H1 (cell line): ENCODE data around the gene ATP6V0D1. TPM values are rescaled to one million over a fixed set of nuclear protein-coding genes. Genes with fewer than 3 reads are reported as not detected.
A peak's percentile ranks its signal among the peaks of the same experiment; 100 is the strongest.

Source experiments
- CTCF ChIA-PET: fragments of 300-600 bp; sonication (Branson Sonifier 250); formaldehyde crosslinking; loops from one replicate; lab custom pipeline; 2021; ENCODE audit not compliant: partially characterized antibody; lab: Charles Lee
- POLR2A ChIA-PET: fragments of 300-600 bp; sonication (Branson Sonifier 250); formaldehyde crosslinking; loops from one replicate; lab custom pipeline; 2021; ENCODE audit warnings: inconsistent platforms; ENCODE audit not compliant: partially characterized antibody; lab: Charles Lee
- DNase-seq, 2 experiments: peaks; one replicate each; pipeline versions ENCODE4 v3.0.0 to v3.0.0-alpha.2; 2010 to 2022; ENCODE audit warnings: low spot score in 2 of 2, low read depth in 1 of 2, mixed read lengths in 1 of 2
- FAIRE-seq: peaks from 2 replicates; lab custom pipeline; 2011; peaks lifted over from hg19 to GRCh38; lab: Jason Lieb, UNC
- H2AFZ ChIP-seq: 2 replicates; pipeline ENCODE4 v1.8.1; 2012; ENCODE audit warnings: low read length, inconsistent platforms
- H2AK5ac ChIP-seq: 2 replicates; pipeline ENCODE4 v1.6.1; 2013; ENCODE audit warnings: low read depth, low read length
- H2BK120ac ChIP-seq: replicated peaks from 2 replicates; pipeline ENCODE3; 2013; ENCODE audit warnings: low read depth, low read length, inconsistent platforms
- H2BK12ac ChIP-seq: 2 replicates; pipeline ENCODE4 v1.6.1; 2013; ENCODE audit warnings: low read depth, low read length
- H2BK15ac ChIP-seq: 2 replicates; pipeline ENCODE4 v1.6.1; 2013; ENCODE audit warnings: low read length
- H2BK20ac ChIP-seq: 2 replicates; pipeline ENCODE4 v1.6.1; 2013; ENCODE audit warnings: low read length
- H2BK5ac ChIP-seq: 2 replicates; pipeline ENCODE4 v1.6.1; 2013; ENCODE audit warnings: low read depth, low read length
- H3K14ac ChIP-seq: 2 replicates; pipeline ENCODE4 v1.6.1; 2013; ENCODE audit warnings: inconsistent platforms; ENCODE audit not compliant: insufficient read length
- H3K18ac ChIP-seq: 2 replicates; pipeline ENCODE4 v1.6.1; 2013; ENCODE audit warnings: low read length; ENCODE audit errors: extremely low read depth
- H3K23ac ChIP-seq: 2 replicates; pipeline ENCODE4 v1.6.1; 2013; ENCODE audit warnings: inconsistent platforms; ENCODE audit not compliant: insufficient read length
- H3K23me2 ChIP-seq: 2 replicates; pipeline ENCODE4 v1.6.1; 2013; ENCODE audit warnings: low read depth, low read length
- H3K27ac ChIP-seq: 2 replicates; pipeline ENCODE4 v1.6.1; 2011; ENCODE audit warnings: low read depth, low read length, inconsistent platforms
- H3K27me3 ChIP-seq, 4 experiments: replicated peaks in 1 of 4; 1 replicate in 1 of 4; 2 replicates in 3 of 4; pipeline versions ENCODE4 v1.6.1 to v1.8.1; 2011 to 2013; ENCODE audit warnings: low read length in 3 of 4, mild to moderate bottlenecking in 3 of 4, inconsistent platforms in 2 of 4, mixed read lengths in 2 of 4, moderate library complexity in 1 of 4; ENCODE audit not compliant: control insufficient read depth in 3 of 4, insufficient read depth in 3 of 4; ENCODE audit errors: extremely low read depth in 1 of 4
- H3K36me3 ChIP-seq, 4 experiments: 2 replicates each; pipeline versions ENCODE4 v1.6.1 to v1.8.1; 2011 to 2013; ENCODE audit warnings: mild to moderate bottlenecking in 4 of 4, low read length in 3 of 4, moderate library complexity in 2 of 4, control low read depth in 1 of 4, inconsistent platforms in 1 of 4; ENCODE audit not compliant: insufficient read depth in 4 of 4, control insufficient read depth in 2 of 4
- H3K4ac ChIP-seq: replicated peaks from 2 replicates; pipeline ENCODE3; 2013; ENCODE audit warnings: low read length, low read depth, mixed read lengths, inconsistent platforms; ENCODE audit not compliant: insufficient read length
- H3K4me1 ChIP-seq, 4 experiments: replicated peaks in 1 of 4; 1 replicate in 1 of 4; 2 replicates in 3 of 4; pipeline versions ENCODE4 v1.6.1 to v1.8.1; 2011 to 2013; ENCODE audit warnings: low read length in 3 of 4, inconsistent platforms in 2 of 4, mixed read lengths in 1 of 4; ENCODE audit not compliant: insufficient read depth in 4 of 4, control insufficient read depth in 3 of 4
- H3K4me2 ChIP-seq, 2 experiments: 2 replicates each; pipeline versions ENCODE4 v1.6.1 to v1.8.1; 2011 to 2013; ENCODE audit warnings: low read depth in 2 of 2, low read length in 2 of 2, control low read depth in 1 of 2, inconsistent platforms in 1 of 2, mild to moderate bottlenecking in 1 of 2; ENCODE audit not compliant: insufficient read depth in 1 of 2
- H3K4me3 ChIP-seq, 4 experiments: fragments of 200-600, 300-600 bp in 1 of 4; sonication (generic), shearing (Covaris generic), sonication (Bioruptor Twin) in 1 of 4; 2 replicates each; pipeline versions ENCODE4 v1.5.1 to v1.8.1; 2011 to 2016; ENCODE audit warnings: low read length in 4 of 4, low read depth in 3 of 4, control low read depth in 2 of 4, inconsistent platforms in 2 of 4, mild to moderate bottlenecking in 2 of 4, mixed read lengths in 1 of 4, moderate library complexity in 1 of 4; ENCODE audit not compliant: insufficient read depth in 2 of 4; ENCODE audit errors: extremely low read depth in 1 of 4
- H3K56ac ChIP-seq: replicated peaks from 2 replicates; pipeline ENCODE3; 2013; ENCODE audit warnings: low read depth, mild to moderate bottlenecking, mixed read lengths, low read length, inconsistent platforms; ENCODE audit not compliant: insufficient read length
- H3K79me1 ChIP-seq: 2 replicates; pipeline ENCODE4 v1.6.1; 2013; ENCODE audit warnings: low read depth, low read length, control low read depth
- H3K79me2 ChIP-seq, 2 experiments: 2 replicates each; pipeline versions ENCODE4 v1.6.1 to v1.8.1; 2012 to 2013; ENCODE audit warnings: low read length in 2 of 2, mild to moderate bottlenecking in 2 of 2, inconsistent platforms in 1 of 2; ENCODE audit not compliant: insufficient read depth in 2 of 2, control insufficient read depth in 1 of 2
- H3K9ac ChIP-seq, 4 experiments: replicated peaks in 1 of 4; 1 replicate in 1 of 4; 2 replicates in 3 of 4; pipeline versions ENCODE4 v1.6.1 to v1.8.1; 2011 to 2013; ENCODE audit warnings: low read depth in 3 of 4, low read length in 3 of 4, control low read depth in 2 of 4, mild to moderate bottlenecking in 2 of 4, moderate library complexity in 2 of 4, inconsistent platforms in 1 of 4; ENCODE audit errors: extremely low read depth in 1 of 4
- H3K9me3 ChIP-seq, 2 experiments: 2 replicates each; pipeline versions ENCODE4 v1.6.1 to v1.8.1; 2012 to 2013; ENCODE audit warnings: mild to moderate bottlenecking in 2 of 2, moderate library complexity in 2 of 2, control low read depth in 1 of 2, inconsistent platforms in 1 of 2, low read depth in 1 of 2, low read length in 1 of 2, mixed read lengths in 1 of 2; ENCODE audit not compliant: insufficient read depth in 2 of 2
- H4K20me1 ChIP-seq, 2 experiments: replicated peaks in 1 of 2; 2 replicates each; pipeline versions ENCODE3 to v1.8.1; 2011 to 2013; ENCODE audit warnings: inconsistent platforms in 2 of 2, low read length in 2 of 2, mild to moderate bottlenecking in 1 of 2; ENCODE audit not compliant: insufficient read depth in 2 of 2, control insufficient read depth in 1 of 2
- H4K5ac ChIP-seq: 2 replicates; pipeline ENCODE4 v1.6.1; 2013; ENCODE audit warnings: low read length, low read depth, mixed read lengths, inconsistent platforms; ENCODE audit not compliant: insufficient read length
- H4K8ac ChIP-seq: 2 replicates; pipeline ENCODE4 v1.8.0; 2013; ENCODE audit warnings: mild to moderate bottlenecking, moderate library complexity, low read length, inconsistent platforms; ENCODE audit not compliant: insufficient read depth; ENCODE audit errors: extremely low read depth
- H4K91ac ChIP-seq: replicated peaks from 2 replicates; pipeline ENCODE3; 2013; ENCODE audit warnings: low read length, mixed read lengths, inconsistent platforms; ENCODE audit not compliant: insufficient read length
- BACH1 ChIP-seq: IDR thresholded peaks from 2 replicates; pipeline ENCODE4 v1.6.1; 2012; ENCODE audit warnings: low read length, improper control_type of control experiment
- BCL11A ChIP-seq, 2 experiments: IDR thresholded peaks; one replicate each; pipeline ENCODE4 v1.6.1; 2011; ENCODE audit warnings: low read depth in 2 of 2, low read length in 2 of 2, mild to moderate bottlenecking in 2 of 2
- CEBPB ChIP-seq: IDR thresholded peaks from 2 replicates; pipeline ENCODE4 v1.6.1; 2012; ENCODE audit warnings: low read depth, low read length
- EP300 ChIP-seq, 2 experiments: IDR thresholded peaks; 1 replicate in 1 of 2; 2 replicates in 1 of 2; pipeline ENCODE4 v1.6.1; 2011 to 2012; ENCODE audit warnings: low read depth in 2 of 2, low read length in 2 of 2, mild to moderate bottlenecking in 2 of 2, borderline replicate concordance in 1 of 2, inconsistent platforms in 1 of 2, moderate library complexity in 1 of 2
- HDAC6 ChIP-seq: IDR thresholded peaks from one replicate; pipeline ENCODE4 v1.7.1; 2012; ENCODE audit warnings: low read depth, mild to moderate bottlenecking, inconsistent platforms, low read length, moderate library complexity
- NRF1 ChIP-seq: IDR thresholded peaks from 2 replicates; pipeline ENCODE4 v1.6.1; 2011; ENCODE audit warnings: mild to moderate bottlenecking, low read depth, low read length, improper control_type of control experiment
- POU5F1 ChIP-seq: IDR thresholded peaks from 2 replicates; pipeline ENCODE4 v1.6.1; 2011; ENCODE audit warnings: low read depth, mild to moderate bottlenecking, low read length, moderate library complexity
- RAD21 ChIP-seq, 2 experiments: IDR thresholded peaks in 1 of 2; conservative IDR thresholded peaks in 1 of 2; 2 replicates each; pipeline ENCODE4 v1.6.1; 2011; ENCODE audit warnings: low read depth in 2 of 2, low read length in 2 of 2, improper control_type of control experiment in 1 of 2, inconsistent platforms in 1 of 2, mild to moderate bottlenecking in 1 of 2, moderate library complexity in 1 of 2
- SIRT6 ChIP-seq: IDR thresholded peaks from one replicate; pipeline ENCODE4 v1.7.1; 2012; ENCODE audit warnings: low read length, inconsistent platforms
- SP4 ChIP-seq: IDR thresholded peaks from 2 replicates; pipeline ENCODE4 v1.6.1; 2012; ENCODE audit warnings: low read length, inconsistent platforms
- TAF7 ChIP-seq: optimal IDR thresholded peaks from 2 replicates; pipeline ENCODE3; 2011; ENCODE audit warnings: low read depth, mild to moderate bottlenecking, inconsistent platforms, low read length, moderate library complexity, borderline replicate concordance
- ZNF274 ChIP-seq: IDR thresholded peaks from 2 replicates; pipeline ENCODE4 v1.7.0; 2012; ENCODE audit warnings: low read length, borderline replicate concordance; ENCODE audit errors: extremely low read depth
- WGBS, 2 experiments: shearing (Covaris generic) in 1 of 2; methylation state at CpG; one replicate each; pipeline versions ENCODE4 v1.1.6 to v1.1.7; 2013 to 2015; ENCODE audit warnings: low lambda C conversion rate in 2 of 2, mixed read lengths in 2 of 2, inconsistent platforms in 1 of 2, low coverage in 1 of 2, missing lambda C conversion rate in 1 of 2; ENCODE audit not compliant: insufficient replicate concordance in 2 of 2, insufficient coverage in 1 of 2, insufficient read length in 1 of 2; ENCODE audit errors: extremely low coverage in 1 of 2, missing lambda C conversion rate in 1 of 2; 5-methylcytosine and 5-hydroxymethylcytosine counted together
- polyA plus RNA-seq, 7 experiments: library from polyadenylated mRNA; depleted of rRNA in 3 of 7; stranded (reverse) in 5 of 7; unstranded in 2 of 7; fragments of >200 nt in 5 of 7; fragments of 200-250 nt in 2 of 7; gene quantifications; 1 replicate in 5 of 7; 2 replicates in 1 of 7; 4 replicates in 1 of 7; pipeline versions ENCODE4 v1.2.1 to v1.2.3, GENCODE V29; 2011 to 2013; ENCODE audit warnings: missing spikeins in 2 of 7, mixed read lengths in 2 of 7
- total RNA-seq: library from RNA; stranded (reverse); fragmentation: NEBNext Ultra II Directional; extraction: Animal tissue kit (Norgen Biotek cat#: 25700); gene quantifications from 2 replicates; pipeline ENCODE4 v1.2.1, GENCODE V29; 2021
- TF ChIP-seq, protein P1 (sequence below): IDR thresholded peaks from 2 replicates; pipeline ENCODE4 v1.6.1; 2012; ENCODE audit warnings: inconsistent platforms

Gene ATP6V0D1
- total and polyA plus RNA-seq, 2 of the 8 experiments (the other 6 are each of a cell fraction or from before 2014, with no cell fraction given) = 47.3 to 134 TPM

DNA sequence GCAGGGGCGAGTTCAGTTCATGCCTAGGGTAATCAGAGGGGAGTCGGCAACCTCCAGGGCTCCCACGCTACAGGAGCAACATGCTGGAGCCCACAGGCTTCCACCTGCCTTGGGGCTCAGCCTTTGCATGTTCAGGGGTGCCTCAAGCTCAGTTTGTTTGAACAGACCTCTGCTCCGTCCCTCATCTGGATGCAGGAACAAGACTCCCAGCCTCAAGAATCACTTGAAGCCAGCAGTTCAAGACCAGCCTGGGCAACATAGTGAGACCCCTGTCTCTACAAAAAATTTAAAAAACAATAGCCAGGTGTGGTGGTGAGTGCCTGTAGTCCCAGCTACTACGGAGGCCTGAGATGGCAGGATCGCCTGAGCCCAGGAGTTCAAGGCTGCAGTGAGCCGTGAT is 54.9 kb downstream of the ATP6V0D1 start:
- WGBS, 2 experiments = 86% methylated on average over 7 of the region's 7 CpGs; no CpG with 5 or more reads in 1 of the 2 experiments
- H3K36me3 ChIP-seq = no peaks in the 10 kb centered on the region
- H2BK15ac ChIP-seq = no peak overlapping the region
- no peaks in the 10 kb centered on the region for H3K9me3 ChIP-seq
- H4K5ac ChIP-seq = peak overlapping the region; percentile 1
- 0 out of 2 replicates have a peak overlapping the region, but pooled peaks have one; percentile 98 for H2BK5ac ChIP-seq
- H2AFZ ChIP-seq = no peak overlapping the region
- peak overlapping the region in 1 of 2 experiments; percentile 86; a peak in 1 of 4 replicates for H3K4me2 ChIP-seq
- no peaks in the 10 kb centered on the region for H3K79me2 ChIP-seq
- H3K4me1 ChIP-seq = peaks cover 29 to 48% (median 38%) of the 10 kb centered on the region in 4 experiments
- peak overlapping the region; percentile 59; the same call in 1 of the 2 replicates for H2AK5ac ChIP-seq
- H4K91ac ChIP-seq = peak overlapping the region; percentile 75
- no peak overlapping the region for H3K23ac ChIP-seq
- no peak overlapping the region for H3K27ac ChIP-seq
- peaks cover 6% of the 10 kb centered on the region; the same call in 1 of the 2 replicates for H3K79me1 ChIP-seq
- H3K14ac ChIP-seq = no peak overlapping the region
- H3K18ac ChIP-seq = peak overlapping the region; percentile 93
- H4K8ac ChIP-seq = no peak overlapping the region; the same call in 1 of the 2 replicates
- FAIRE-seq (no peak), DNase-seq (no peak)
- H3K4ac ChIP-seq = peak overlapping the region; percentile 25
- ChIA-PET POLR2A (interaction anchor here (1.1 to 1.2 kb wide), 3 partner anchors 11 to 180 kb away, joined by 3 to 5 read pairs (median 3); partner anchors contain the start of gene AGRP), CTCF (interaction anchor here (0.7 to 24.6 kb wide), 15 partner anchors 8 to 167 kb away, joined by 3 to 476 read pairs (median 8); partner anchors contain the start of genes KCTD19, LRRC36, TPPP3 and ZDHHC1)
- no peak overlapping the region for H3K4me3 ChIP-seq
- no peaks in the 10 kb centered on the region for H4K20me1 ChIP-seq
- H2BK12ac ChIP-seq = peak overlapping the region; percentile 93; the same call in 1 of the 2 replicates
- H2BK120ac ChIP-seq = peak overlapping the region; percentile 6
- no peak overlapping the region; the same call in 1 of the 2 replicates for H2BK20ac ChIP-seq
- H3K27me3 ChIP-seq = peaks cover 0 to 19% (median 15%) of the 10 kb centered on the region in 4 experiments; a peak in 6 of 7 replicates
- no peak overlapping the region for H3K56ac ChIP-seq
- H3K9ac ChIP-seq = no peak overlapping the region
- H3K23me2 ChIP-seq = peaks cover 9% of the 10 kb centered on the region; the same call in 1 of the 2 replicates
- TF ChIP-seq NRF1 = no peak
- no peak for TF ChIP-seq HDAC6
- TF ChIP-seq, protein P1, sequence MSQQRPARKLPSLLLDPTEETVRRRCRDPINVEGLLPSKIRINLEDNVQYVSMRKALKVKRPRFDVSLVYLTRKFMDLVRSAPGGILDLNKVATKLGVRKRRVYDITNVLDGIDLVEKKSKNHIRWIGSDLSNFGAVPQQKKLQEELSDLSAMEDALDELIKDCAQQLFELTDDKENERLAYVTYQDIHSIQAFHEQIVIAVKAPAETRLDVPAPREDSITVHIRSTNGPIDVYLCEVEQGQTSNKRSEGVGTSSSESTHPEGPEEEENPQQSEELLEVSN = no peak
- no peak for TF ChIP-seq BCL11A (IDR thresholded peaks at IDR 0.05; ENCODE audit: low read depth in 2 of 2, low read length in 2 of 2)
- no peak for TF ChIP-seq ZNF274
- TF ChIP-seq TAF7 = no peak
- TF ChIP-seq EP300 (IDR thresholded peaks at IDR 0.05; ENCODE audit: borderline replicate concordance in 1 of 2, low read depth in 2 of 2, low read length in 2 of 2) = no peak
- TF ChIP-seq POU5F1 = no peak
- TF ChIP-seq SP4 = no peak
- no peak for TF ChIP-seq CEBPB
- TF ChIP-seq BACH1 = no peak
- TF ChIP-seq RAD21 (IDR thresholded peaks at IDR 0.05 in 1 of 2, conservative IDR thresholded peaks at IDR 0.05 in 1 of 2; ENCODE audit: low read depth in 2 of 2, low read length in 2 of 2) = no peak
- no peak for TF ChIP-seq SIRT6
